K562 (cell line): ENCODE data around the gene SLC7A8. TPM values are rescaled to one million over a fixed set of nuclear protein-coding genes. Genes with fewer than 3 reads are reported as not detected.

Source experiments
- C11orf30 ChIP-seq: fragments of 450-650 bp; IDR thresholded peaks from 2 replicates; pipeline ENCODE4 v1.6.1; 2016; ENCODE audit warnings: low read depth, mild to moderate bottlenecking
- EP300 ChIP-seq: IDR thresholded peaks from 2 replicates; pipeline ENCODE4 v1.6.1; 2012; ENCODE audit warnings: low read length, improper control_type of control experiment
- GABPA ChIP-seq: fragments of 200-800 bp; sonication (Bioruptor generic); conservative IDR thresholded peaks from 2 replicates; pipeline ENCODE4 v1.6.1; 2016; ENCODE audit warnings: low read depth, missing genetic modification characterization, missing compliant biosample characterization
- HDGF ChIP-seq: fragments of 450-650 bp; IDR thresholded peaks from 2 replicates; pipeline ENCODE4 v1.6.1; 2016
- MCM7 ChIP-seq, 2 experiments: fragments of 450-650 bp; IDR thresholded peaks; 2 replicates each; pipeline ENCODE4 v1.6.1; 2016 to 2018
- MIER1 ChIP-seq: fragments of 450-650 bp; IDR thresholded peaks from 2 replicates; pipeline ENCODE4 v1.6.1; 2016; ENCODE audit warnings: antibody characterized with exemption, mild to moderate bottlenecking, low read depth
- NEUROD1 ChIP-seq: fragments of 150-350 bp; IDR thresholded peaks from 2 replicates; pipeline ENCODE4 v1.6.1; 2014; ENCODE audit warnings: borderline replicate concordance, low read length, low read depth; ENCODE audit not compliant: partially characterized antibody
- NR4A1 ChIP-seq, 2 experiments: fragments of 250-450 bp in 1 of 2; fragments of 450-650 bp in 1 of 2; sonication (Bioruptor Pico) in 1 of 2; IDR thresholded peaks; 2 replicates each; pipeline versions ENCODE4 v1.4.0 to v1.6.1; 2016 to 2020; ENCODE audit warnings: mild to moderate bottlenecking in 2 of 2, missing compliant biosample characterization in 1 of 2, missing genetic modification characterization in 1 of 2, moderate library complexity in 1 of 2
- RCOR1 ChIP-seq, 2 experiments: IDR thresholded peaks; 2 replicates each; pipeline ENCODE4 v1.6.1; 2012; ENCODE audit warnings: low read depth in 2 of 2, low read length in 2 of 2, borderline replicate concordance in 1 of 2, improper control_type of control experiment in 1 of 2
- SLC30A9 ChIP-seq: fragments of 250-450 bp; sonication (Bioruptor Pico); IDR thresholded peaks from 2 replicates; pipeline ENCODE4 v1.8.0; 2022; ENCODE audit warnings: mild to moderate bottlenecking, moderate library complexity
- SRSF1 ChIP-seq: fragments of 200-400 bp; formaldehyde crosslinking; IDR thresholded peaks from 2 replicates; pipeline ENCODE4 v1.6.1; 2017; ENCODE audit warnings: mild to moderate bottlenecking, low read depth, low read length, moderate library complexity
- ZNF12 ChIP-seq: sonication (generic); formaldehyde crosslinking; IDR thresholded peaks from 2 replicates; pipeline ENCODE4 v1.4.0; 2020; ENCODE audit warnings: mild to moderate bottlenecking, missing genetic modification reagents
- ZNF124 ChIP-seq: sonication (generic); formaldehyde crosslinking; IDR thresholded peaks from 2 replicates; pipeline ENCODE4 v1.8.1; 2022; ENCODE audit warnings: missing genetic modification reagents
- ZNF140 ChIP-seq: fragments of 250-450 bp; sonication (Bioruptor Pico); IDR thresholded peaks from 2 replicates; pipeline ENCODE4 v1.8.0; 2021; ENCODE audit warnings: moderate library complexity, mild to moderate bottlenecking, inconsistent platforms
- ZNF224 ChIP-seq: sonication (generic); formaldehyde crosslinking; IDR thresholded peaks from 2 replicates; pipeline ENCODE4 v1.8.0; 2022; ENCODE audit warnings: mild to moderate bottlenecking, missing genetic modification reagents
- ZNF354B ChIP-seq: fragments of 250-450 bp; sonication (Bioruptor Pico); IDR thresholded peaks from 2 replicates; pipeline ENCODE4 v1.4.0; 2020
- ZNF717 ChIP-seq: fragments of 250-450 bp; sonication (Bioruptor Pico); IDR thresholded peaks from 2 replicates; pipeline ENCODE4 v1.5.0; 2021
- polyA plus RNA-seq, 8 experiments: library from polyadenylated mRNA; depleted of rRNA in 4 of 8; stranded (reverse) in 5 of 8; unstranded in 3 of 8; fragments of >200 nt; fragmentation: Nextera tagmentation in 2 of 8; fragmentation: Illumina TruSeq in 1 of 8; extraction: Ambion mirVana in 2 of 8; extraction: Trizol in 1 of 8; gene quantifications; 2 replicates each; pipeline versions ENCODE4 v1.2.1 to v1.2.3, GENCODE V29; 2011 to 2014; ENCODE audit warnings: inconsistent platforms in 1 of 8, missing spikeins in 1 of 8
- total RNA-seq, 7 experiments: library from RNA; depleted of rRNA in 6 of 7; stranded (reverse); fragments of >200 nt in 6 of 7; fragmentation: Illumina TruSeq in 2 of 7; extraction: Trizol in 2 of 7; gene quantifications; 2 replicates each; pipeline versions ENCODE4 v1.2.1 to v1.2.3, GENCODE V29; 2011 to 2021; ENCODE audit warnings: low replicate concordance in 1 of 7
- TF ChIP-seq, protein P1 (sequence below), 2 experiments: fragments of 150-350 bp in 1 of 2; IDR thresholded peaks; 2 replicates each; pipeline ENCODE4 v1.6.1; 2012 to 2016; ENCODE audit warnings: low read depth in 2 of 2, low read length in 2 of 2, mild to moderate bottlenecking in 1 of 2, moderate library complexity in 1 of 2
- TF ChIP-seq, protein P2 (sequence below): IDR thresholded peaks from 3 replicates; pipeline ENCODE4 v1.6.1; 2011; ENCODE audit warnings: borderline replicate concordance, mild to moderate bottlenecking, moderate library complexity; ENCODE audit not compliant: insufficient read length; ENCODE audit errors: extremely low read depth
- TF ChIP-seq, protein P3 (sequence below): IDR thresholded peaks from 2 replicates; pipeline ENCODE4 v1.6.1; 2011; ENCODE audit warnings: borderline replicate concordance, low read depth, mild to moderate bottlenecking, moderate library complexity, low read length; ENCODE audit not compliant: insufficient read depth, poor library complexity, severe bottlenecking

SLC7A8 gene
- total and polyA plus RNA-seq, 9 of the 15 experiments (the other 6 are each of a cell fraction or from before 2014, with no cell fraction given) = 2.0 to 33.0 (median 6.0) TPM

DNA sequence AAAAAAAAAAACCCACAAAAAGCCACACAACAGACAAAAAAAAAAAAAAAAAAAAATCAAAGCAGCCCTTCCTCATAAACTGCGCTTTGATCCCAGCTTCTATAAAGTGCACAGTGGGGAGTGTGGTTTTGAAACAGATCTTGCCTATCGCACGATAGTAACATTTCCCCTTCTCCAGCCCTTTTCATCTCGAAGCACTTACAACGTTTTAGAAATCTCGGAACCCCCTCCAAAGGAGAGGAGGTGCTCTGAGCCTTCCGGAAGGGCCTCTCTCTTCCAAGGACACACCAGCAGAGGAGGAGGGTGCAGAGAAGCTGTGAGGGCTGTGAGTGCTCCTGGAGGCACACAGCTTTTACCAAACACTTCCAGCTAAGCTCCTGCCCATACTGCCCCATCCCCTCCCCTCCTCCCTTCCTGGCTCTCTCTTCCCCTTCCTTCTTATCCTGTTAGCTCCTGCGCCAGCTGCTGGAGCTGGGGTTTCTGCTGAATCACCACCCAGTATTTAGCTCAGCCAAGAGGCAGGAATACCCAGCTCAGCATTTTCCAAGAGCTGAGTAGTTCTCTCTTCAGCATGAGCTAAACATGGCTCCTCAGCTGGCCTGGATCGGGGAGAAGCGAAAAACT is 28.4 kb downstream of the SLC7A8 start (continued):
- TF ChIP-seq C11orf30 (peak; percentile 100), ZNF354B (no peak), NR4A1 (CRISPR knock-in tag; IDR thresholded peaks at IDR 0.05) (no peak), NR4A1 (tag; IDR thresholded peaks at IDR 0.05) (0 out of 2 replicates have a peak, but pooled peaks have one; percentile 38), ZNF224 (CRISPR knock-in tag) (no peak), SLC30A9 (CRISPR knock-in tag) (no peak), NEUROD1 (no peak), ZNF12 (CRISPR knock-in tag) (no peak), SRSF1 (no peak), MIER1 (no peak), GABPA (tag) (0 out of 2 replicates have a peak, but pooled peaks have one; percentile 18), RCOR1 (IDR thresholded peaks at IDR 0.05; ENCODE audit: borderline replicate concordance in 1 of 2, low read depth in 2 of 2, low read length in 2 of 2) (peak in 1 of 2 experiments; percentile 5; a peak in 2 of 4 replicates), EP300 (peak; percentile 27; the same call in 1 of the 2 replicates), ZNF124 (CRISPR knock-in tag) (no peak), HDGF (no peak), ZNF717 (CRISPR knock-in tag) (no peak), MCM7 (IDR thresholded peaks at IDR 0.05) (no peak), ZNF140 (CRISPR knock-in tag) (no peak)
- TF ChIP-seq, protein P1, sequence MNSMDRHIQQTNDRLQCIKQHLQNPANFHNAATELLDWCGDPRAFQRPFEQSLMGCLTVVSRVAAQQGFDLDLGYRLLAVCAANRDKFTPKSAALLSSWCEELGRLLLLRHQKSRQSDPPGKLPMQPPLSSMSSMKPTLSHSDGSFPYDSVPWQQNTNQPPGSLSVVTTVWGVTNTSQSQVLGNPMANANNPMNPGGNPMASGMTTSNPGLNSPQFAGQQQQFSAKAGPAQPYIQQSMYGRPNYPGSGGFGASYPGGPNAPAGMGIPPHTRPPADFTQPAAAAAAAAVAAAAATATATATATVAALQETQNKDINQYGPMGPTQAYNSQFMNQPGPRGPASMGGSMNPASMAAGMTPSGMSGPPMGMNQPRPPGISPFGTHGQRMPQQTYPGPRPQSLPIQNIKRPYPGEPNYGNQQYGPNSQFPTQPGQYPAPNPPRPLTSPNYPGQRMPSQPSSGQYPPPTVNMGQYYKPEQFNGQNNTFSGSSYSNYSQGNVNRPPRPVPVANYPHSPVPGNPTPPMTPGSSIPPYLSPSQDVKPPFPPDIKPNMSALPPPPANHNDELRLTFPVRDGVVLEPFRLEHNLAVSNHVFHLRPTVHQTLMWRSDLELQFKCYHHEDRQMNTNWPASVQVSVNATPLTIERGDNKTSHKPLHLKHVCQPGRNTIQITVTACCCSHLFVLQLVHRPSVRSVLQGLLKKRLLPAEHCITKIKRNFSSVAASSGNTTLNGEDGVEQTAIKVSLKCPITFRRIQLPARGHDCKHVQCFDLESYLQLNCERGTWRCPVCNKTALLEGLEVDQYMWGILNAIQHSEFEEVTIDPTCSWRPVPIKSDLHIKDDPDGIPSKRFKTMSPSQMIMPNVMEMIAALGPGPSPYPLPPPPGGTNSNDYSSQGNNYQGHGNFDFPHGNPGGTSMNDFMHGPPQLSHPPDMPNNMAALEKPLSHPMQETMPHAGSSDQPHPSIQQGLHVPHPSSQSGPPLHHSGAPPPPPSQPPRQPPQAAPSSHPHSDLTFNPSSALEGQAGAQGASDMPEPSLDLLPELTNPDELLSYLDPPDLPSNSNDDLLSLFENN (IDR thresholded peaks at IDR 0.05; ENCODE audit: low read depth in 2 of 2, low read length in 2 of 2) = no peak; a peak in 1 of 4 replicates
- TF ChIP-seq, protein P2, sequence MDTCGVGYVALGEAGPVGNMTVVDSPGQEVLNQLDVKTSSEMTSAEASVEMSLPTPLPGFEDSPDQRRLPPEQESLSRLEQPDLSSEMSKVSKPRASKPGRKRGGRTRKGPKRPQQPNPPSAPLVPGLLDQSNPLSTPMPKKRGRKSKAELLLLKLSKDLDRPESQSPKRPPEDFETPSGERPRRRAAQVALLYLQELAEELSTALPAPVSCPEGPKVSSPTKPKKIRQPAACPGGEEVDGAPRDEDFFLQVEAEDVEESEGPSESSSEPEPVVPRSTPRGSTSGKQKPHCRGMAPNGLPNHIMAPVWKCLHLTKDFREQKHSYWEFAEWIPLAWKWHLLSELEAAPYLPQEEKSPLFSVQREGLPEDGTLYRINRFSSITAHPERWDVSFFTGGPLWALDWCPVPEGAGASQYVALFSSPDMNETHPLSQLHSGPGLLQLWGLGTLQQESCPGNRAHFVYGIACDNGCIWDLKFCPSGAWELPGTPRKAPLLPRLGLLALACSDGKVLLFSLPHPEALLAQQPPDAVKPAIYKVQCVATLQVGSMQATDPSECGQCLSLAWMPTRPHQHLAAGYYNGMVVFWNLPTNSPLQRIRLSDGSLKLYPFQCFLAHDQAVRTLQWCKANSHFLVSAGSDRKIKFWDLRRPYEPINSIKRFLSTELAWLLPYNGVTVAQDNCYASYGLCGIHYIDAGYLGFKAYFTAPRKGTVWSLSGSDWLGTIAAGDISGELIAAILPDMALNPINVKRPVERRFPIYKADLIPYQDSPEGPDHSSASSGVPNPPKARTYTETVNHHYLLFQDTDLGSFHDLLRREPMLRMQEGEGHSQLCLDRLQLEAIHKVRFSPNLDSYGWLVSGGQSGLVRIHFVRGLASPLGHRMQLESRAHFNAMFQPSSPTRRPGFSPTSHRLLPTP = no peak
- TF ChIP-seq, protein P3, sequence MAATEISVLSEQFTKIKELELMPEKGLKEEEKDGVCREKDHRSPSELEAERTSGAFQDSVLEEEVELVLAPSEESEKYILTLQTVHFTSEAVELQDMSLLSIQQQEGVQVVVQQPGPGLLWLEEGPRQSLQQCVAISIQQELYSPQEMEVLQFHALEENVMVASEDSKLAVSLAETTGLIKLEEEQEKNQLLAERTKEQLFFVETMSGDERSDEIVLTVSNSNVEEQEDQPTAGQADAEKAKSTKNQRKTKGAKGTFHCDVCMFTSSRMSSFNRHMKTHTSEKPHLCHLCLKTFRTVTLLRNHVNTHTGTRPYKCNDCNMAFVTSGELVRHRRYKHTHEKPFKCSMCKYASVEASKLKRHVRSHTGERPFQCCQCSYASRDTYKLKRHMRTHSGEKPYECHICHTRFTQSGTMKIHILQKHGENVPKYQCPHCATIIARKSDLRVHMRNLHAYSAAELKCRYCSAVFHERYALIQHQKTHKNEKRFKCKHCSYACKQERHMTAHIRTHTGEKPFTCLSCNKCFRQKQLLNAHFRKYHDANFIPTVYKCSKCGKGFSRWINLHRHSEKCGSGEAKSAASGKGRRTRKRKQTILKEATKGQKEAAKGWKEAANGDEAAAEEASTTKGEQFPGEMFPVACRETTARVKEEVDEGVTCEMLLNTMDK = no peak
